WTC11 (cell line): ENCODE results near the gene SIGLEC11.

Source experiments
- CBFB ChIP-seq: sonication (generic); formaldehyde crosslinking; IDR thresholded peaks from 2 replicates; pipeline ENCODE4 v1.8.1; 2022; ENCODE audit warnings: mild to moderate bottlenecking, low read depth, missing genetic modification reagents
- CREB1 ChIP-seq: sonication (generic); formaldehyde crosslinking; IDR thresholded peaks from 2 replicates; pipeline ENCODE4 v1.8.0; 2023; ENCODE audit warnings: mild to moderate bottlenecking, missing genetic modification reagents
- FOXJ3 ChIP-seq: sonication (generic); formaldehyde crosslinking; IDR thresholded peaks from 2 replicates; pipeline ENCODE4 v1.9.0; 2021; ENCODE audit warnings: missing genetic modification reagents, mild to moderate bottlenecking, borderline replicate concordance
- IRF2 ChIP-seq: sonication (generic); formaldehyde crosslinking; IDR thresholded peaks from 2 replicates; pipeline ENCODE4 v1.8.0; 2022; ENCODE audit warnings: low read depth, missing genetic modification reagents, borderline replicate concordance
- TEAD1 ChIP-seq: sonication (generic); formaldehyde crosslinking; IDR thresholded peaks from 2 replicates; pipeline ENCODE4 v1.8.0; 2022; ENCODE audit warnings: mild to moderate bottlenecking, missing genetic modification reagents
- ZNF121 ChIP-seq: sonication (generic); formaldehyde crosslinking; IDR thresholded peaks from 2 replicates; pipeline ENCODE4 v1.8.0; 2023; ENCODE audit warnings: missing genetic modification reagents
- ZNF219 ChIP-seq: sonication (generic); formaldehyde crosslinking; IDR thresholded peaks from 2 replicates; pipeline ENCODE4 v1.8.0; 2023; ENCODE audit warnings: missing genetic modification reagents, mild to moderate bottlenecking, borderline replicate concordance
- TF ChIP-seq, protein P1 (sequence below): fragments of 200-600 bp; IDR thresholded peaks from 2 replicates; pipeline ENCODE4 v1.8.0; 2022; ENCODE audit warnings: antibody characterized with exemption

DNA sequence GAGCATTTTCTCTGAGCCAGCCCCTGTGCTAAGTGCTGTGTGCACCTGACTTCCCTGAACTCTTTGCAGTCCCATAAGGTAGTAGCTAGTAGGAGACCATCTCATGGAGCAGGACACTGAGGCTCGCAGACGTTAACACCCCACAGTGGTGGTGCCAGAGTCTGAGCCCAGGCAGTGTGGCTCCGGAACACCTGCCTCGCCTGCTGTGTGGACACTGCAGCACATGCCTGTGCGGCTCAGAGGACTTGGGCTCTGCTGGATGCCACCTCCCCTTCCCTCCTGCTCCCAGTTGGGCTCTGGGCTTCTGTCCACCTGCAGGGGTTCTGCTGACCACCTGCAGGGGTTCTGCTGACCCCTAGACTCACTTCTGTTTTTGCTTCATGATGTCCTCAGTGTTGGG, 27.0 kb upstream of the SIGLEC11 start:
- no peak for TF ChIP-seq FOXJ3 (CRISPR knock-in tag)
- TF ChIP-seq IRF2: no peak
- TF ChIP-seq ZNF219: no peak
- TF ChIP-seq, protein P1, sequence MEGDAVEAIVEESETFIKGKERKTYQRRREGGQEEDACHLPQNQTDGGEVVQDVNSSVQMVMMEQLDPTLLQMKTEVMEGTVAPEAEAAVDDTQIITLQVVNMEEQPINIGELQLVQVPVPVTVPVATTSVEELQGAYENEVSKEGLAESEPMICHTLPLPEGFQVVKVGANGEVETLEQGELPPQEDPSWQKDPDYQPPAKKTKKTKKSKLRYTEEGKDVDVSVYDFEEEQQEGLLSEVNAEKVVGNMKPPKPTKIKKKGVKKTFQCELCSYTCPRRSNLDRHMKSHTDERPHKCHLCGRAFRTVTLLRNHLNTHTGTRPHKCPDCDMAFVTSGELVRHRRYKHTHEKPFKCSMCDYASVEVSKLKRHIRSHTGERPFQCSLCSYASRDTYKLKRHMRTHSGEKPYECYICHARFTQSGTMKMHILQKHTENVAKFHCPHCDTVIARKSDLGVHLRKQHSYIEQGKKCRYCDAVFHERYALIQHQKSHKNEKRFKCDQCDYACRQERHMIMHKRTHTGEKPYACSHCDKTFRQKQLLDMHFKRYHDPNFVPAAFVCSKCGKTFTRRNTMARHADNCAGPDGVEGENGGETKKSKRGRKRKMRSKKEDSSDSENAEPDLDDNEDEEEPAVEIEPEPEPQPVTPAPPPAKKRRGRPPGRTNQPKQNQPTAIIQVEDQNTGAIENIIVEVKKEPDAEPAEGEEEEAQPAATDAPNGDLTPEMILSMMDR: no peak
- TF ChIP-seq CREB1 (CRISPR knock-in tag): no peak
- TF ChIP-seq TEAD1 (CRISPR knock-in tag): no peak
- no peak for TF ChIP-seq ZNF121
- TF ChIP-seq CBFB (CRISPR knock-in tag): no peak
